ENCODE results near the gene UBE2D4.

UBE2D4 gene

GRCh38 chr7:43926798-43927123 is 525 bp downstream of the UBE2D4 start:
- peak overlapping the region; percentile 80 for H3K4me3 ChIP-seq (ENCODE audit: low read depth, low read length)
- TF ChIP-seq CTCF (IDR thresholded peaks at IDR 0.05; ENCODE audit: insufficient read depth, low read length, missing control alignments) = no peak
- ChIA-PET POLR2A (no interaction called here), CTCF (interaction anchor here (0.9 to 1.0 kb wide), 2 partner anchors 28 to 87 kb away, joined by 3 to 4 read pairs; no protein-coding TSS in a partner anchor)
- no peak for DNase-seq (ENCODE audit: low read depth, low spot score)

GRCh38 chr7:43927810-43928209 is 1.6 kb downstream of the UBE2D4 start:
- TF ChIP-seq CTCF (IDR thresholded peaks at IDR 0.05; ENCODE audit: insufficient read depth, low read length, missing control alignments) = no peak
- no peak overlapping the region for H3K4me3 ChIP-seq (ENCODE audit: low read depth, low read length)
- DNase-seq (ENCODE audit: low read depth, low spot score) = no peak
- CTCF ChIA-PET = no interaction called here
- POLR2A ChIA-PET = no interaction called here

GRCh38 chr7:43929529-43930457 is 3.6 kb downstream of the UBE2D4 start:
- POLR2A ChIA-PET = no interaction called here
- CTCF ChIA-PET = no interaction called here
- no peak for TF ChIP-seq CTCF (IDR thresholded peaks at IDR 0.05; ENCODE audit: insufficient read depth, low read length, missing control alignments)
- no peak for DNase-seq (ENCODE audit: low read depth, low spot score)
- no peak overlapping the region for H3K4me3 ChIP-seq (ENCODE audit: low read depth, low read length)

- POLR2A ChIA-PET = no interaction called here
- DNase-seq (ENCODE audit: low read depth, low spot score) = no peak
- CTCF ChIA-PET = no interaction called here
- TF ChIP-seq CTCF (IDR thresholded peaks at IDR 0.05; ENCODE audit: insufficient read depth, low read length, missing control alignments) = no peak
- H3K4me3 ChIP-seq (ENCODE audit: low read depth, low read length) = no peak overlapping the region
Measured at GRCh38 chr7:43931346-43931745, 5.1 kb downstream of the UBE2D4 start.

- no peak overlapping the region for H3K4me3 ChIP-seq (ENCODE audit: low read depth, low read length)
- DNase-seq (ENCODE audit: low read depth, low spot score) = no peak
- no peak for TF ChIP-seq CTCF (IDR thresholded peaks at IDR 0.05; ENCODE audit: insufficient read depth, low read length, missing control alignments)
- ChIA-PET POLR2A (no interaction called here), CTCF (no interaction called here)
Measured at GRCh38 chr7:43933902-43934560, 7.8 kb downstream of the UBE2D4 start.

- no peak for TF ChIP-seq CTCF (IDR thresholded peaks at IDR 0.05; ENCODE audit: insufficient read depth, low read length, missing control alignments)
- H3K4me3 ChIP-seq (ENCODE audit: low read depth, low read length) = no peak overlapping the region
- ChIA-PET CTCF (interaction anchor here (0.7 kb wide), 1 partner anchor 15 kb away, joined by 3 read pairs; no protein-coding TSS in a partner anchor), POLR2A (no interaction called here)
- DNase-seq (ENCODE audit: low read depth, low spot score) = no peak
Measured at GRCh38 chr7:43937444-43937843, 11.2 kb downstream of the UBE2D4 start.
